CD4-positive, CD25-positive, alpha-beta regulatory T cell (primary cell): ENCODE measurements around the gene LCMT1. TPM values are rescaled to one million over a fixed set of nuclear protein-coding genes. Genes with fewer than 3 reads are reported as not detected.
A peak's percentile ranks its signal among the peaks of the same experiment; 100 is the strongest.
"Not testable (repeated sequence)": the region's sequence is repeated elsewhere in the genome, so short reads cannot be mapped to it uniquely, and the experiment has no call there.

Experiments
- ATAC-seq, 2 donors: fragments of 150-1000 bp; cut with Tn5 transposase; one replicate each; pipeline ENCODE4 v1.10.0; 2021; ENCODE audit warnings: low read depth in 2 of 2, moderate number of reproducible peaks in 2 of 2, moderate library complexity in 1 of 2
- DNase-seq, 3 donors: peaks; one replicate each; pipeline versions ENCODE4 v3.0.0 to v3.0.0-alpha.2; 2012 to 2022; ENCODE audit warnings: mixed read lengths in 1 of 3
- H3K27ac ChIP-seq: one replicate; pipeline ENCODE4 v1.7.0; 2013; ENCODE audit warnings: mild to moderate bottlenecking, low read length; ENCODE audit not compliant: insufficient read depth, poor library complexity, severe bottlenecking
- H3K27me3 ChIP-seq: one replicate; pipeline ENCODE4 v1.7.0; 2013; ENCODE audit warnings: low read length; ENCODE audit not compliant: control insufficient read depth, insufficient read depth
- H3K36me3 ChIP-seq: one replicate; pipeline ENCODE4 v1.7.0; 2013; ENCODE audit warnings: mild to moderate bottlenecking, low read length, moderate library complexity; ENCODE audit not compliant: control insufficient read depth, insufficient read depth
- H3K4me1 ChIP-seq: 2 replicates; pipeline ENCODE4 v1.7.0; 2013; ENCODE audit warnings: mild to moderate bottlenecking, low read length; ENCODE audit not compliant: insufficient read depth, control insufficient read depth, poor library complexity, severe bottlenecking
- H3K4me3 ChIP-seq: one replicate; pipeline ENCODE4 v1.7.0; 2013; ENCODE audit warnings: low read depth, mild to moderate bottlenecking, low read length, moderate library complexity
- H3K9me3 ChIP-seq, 2 experiments: 1 replicate in 1 of 2; 2 replicates in 1 of 2; pipeline ENCODE4 v1.7.0; 2013; ENCODE audit warnings: low read length in 2 of 2, mild to moderate bottlenecking in 1 of 2, moderate library complexity in 1 of 2; ENCODE audit not compliant: control insufficient read depth in 2 of 2
- H3K27ac Mint-ChIP-seq, 3 donors: one replicate each; pipeline ENCODE4 v1.8.0; 2020 to 2022; ENCODE audit warnings: mild to moderate bottlenecking in 3 of 3, mixed read lengths in 3 of 3, moderate library complexity in 2 of 3
- H3K27me3 Mint-ChIP-seq: one replicate; pipeline ENCODE4 v1.8.0; 2022; ENCODE audit warnings: mild to moderate bottlenecking, mixed read lengths
- H3K36me3 Mint-ChIP-seq: one replicate; pipeline ENCODE4 v1.8.0; 2020; ENCODE audit warnings: mixed read lengths
- H3K4me1 Mint-ChIP-seq, 4 donors: one replicate each; pipeline ENCODE4 v1.8.0; 2020 to 2022; ENCODE audit warnings: mixed read lengths in 4 of 4, mild to moderate bottlenecking in 1 of 4
- H3K4me3 Mint-ChIP-seq, 4 donors: one replicate each; pipeline ENCODE4 v1.8.0; 2020 to 2022; ENCODE audit warnings: mild to moderate bottlenecking in 4 of 4, mixed read lengths in 4 of 4, moderate library complexity in 3 of 4
- H3K9me3 Mint-ChIP-seq, 7 donors: one replicate each; pipeline ENCODE4 v1.8.0; 2020 to 2022; ENCODE audit warnings: mixed read lengths in 7 of 7, mild to moderate bottlenecking in 3 of 7, moderate library complexity in 2 of 7
- polyA plus RNA-seq, 4 donors: library from polyadenylated mRNA; unstranded; fragments of 300-500 nt; fragmentation: Illumina TruSeq; gene quantifications; one replicate each; pipeline ENCODE4 v1.2.3, GENCODE V29; 2021
- total RNA-seq: library from RNA; stranded (reverse); gene quantifications from one replicate; pipeline ENCODE4 v1.2.3, GENCODE V29; 2022

The LCMT1 gene
- total and polyA plus RNA-seq, 5 donors from 2014 or later, result 44.0 to 70.3 (median 50.5) TPM

GRCh38 chr16:25181236-25181635 lies 69.7 kb downstream of the LCMT1 start:
- not testable (repeated sequence) for H3K4me1 ChIP-seq, H3K9me3 Mint-ChIP-seq, H3K27me3 ChIP-seq, H3K27ac ChIP-seq, H3K27me3 Mint-ChIP-seq, ATAC-seq, H3K9me3 ChIP-seq
- Mint-ChIP-seq H3K4me1 (peaks cover 0 to 20% (median 6%) of the 10 kb centered on the region in 4 donors), H3K36me3 (peaks cover 21% of the 10 kb centered on the region), H3K4me3 (peak overlapping the region in 3 of 4 donors; percentile 4 to 11 (median 5)), H3K27ac (peak overlapping the region; percentile 32 to 67 (median 51))
- DNase-seq, result peak in 1 of 3 donors; percentile 31
- H3K4me3 ChIP-seq, result peak overlapping the region; percentile 26
- H3K36me3 ChIP-seq, result peaks cover 11% of the 10 kb centered on the region

- no peaks in the 10 kb centered on the region for H3K27me3 ChIP-seq
- DNase-seq (no peak), ATAC-seq (no peak)
- no peak overlapping the region for H3K27ac Mint-ChIP-seq
- H3K36me3 Mint-ChIP-seq, result peaks cover 7% of the 10 kb centered on the region
- H3K27me3 Mint-ChIP-seq, result no peaks in the 10 kb centered on the region
- no peak overlapping the region for H3K27ac ChIP-seq
- no peak overlapping the region for H3K4me3 Mint-ChIP-seq
- no peaks in the 10 kb centered on the region for H3K36me3 ChIP-seq
- no peaks in the 10 kb centered on the region for H3K4me1 ChIP-seq
- no peaks in the 10 kb centered on the region for H3K9me3 Mint-ChIP-seq
- no peaks in the 10 kb centered on the region for H3K9me3 ChIP-seq
- H3K4me1 Mint-ChIP-seq, result peaks cover 0 to 20% (median 6%) of the 10 kb centered on the region in 4 donors
- H3K4me3 ChIP-seq, result no peak overlapping the region
These were observed 73.2 kb downstream of the LCMT1 start for GRCh38 chr16:25184771-25185170.

DNA sequence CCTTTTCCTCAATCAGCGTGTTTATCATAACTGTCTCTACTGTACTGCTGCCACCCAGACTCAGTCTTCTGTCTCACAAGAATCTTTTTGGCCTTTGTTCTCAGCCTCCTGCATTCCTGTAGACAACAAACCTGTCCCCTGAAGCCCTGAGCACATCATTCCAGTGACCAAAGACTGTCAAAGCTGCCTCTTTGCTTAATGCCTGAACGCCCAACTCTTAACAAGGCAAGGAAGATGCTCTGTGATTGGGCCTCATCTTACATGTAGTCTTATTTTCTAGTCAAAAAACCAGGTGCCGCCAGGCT lies 75.9 kb downstream of the LCMT1 start:
- H3K27ac Mint-ChIP-seq, result peak overlapping the region in 1 of 3 donors; percentile 56
- H3K27ac ChIP-seq, result no peak overlapping the region
- H3K27me3 Mint-ChIP-seq, result no peaks in the 10 kb centered on the region
- H3K4me3 Mint-ChIP-seq, result no peak overlapping the region
- no peak for DNase-seq
- peaks cover 0 to 5% (median 0%) of the 10 kb centered on the region in 4 donors for H3K4me1 Mint-ChIP-seq
- no peaks in the 10 kb centered on the region for H3K4me1 ChIP-seq
- H3K9me3 Mint-ChIP-seq, result no peaks in the 10 kb centered on the region
- H3K36me3 Mint-ChIP-seq, result peaks cover 10% of the 10 kb centered on the region
- no peaks in the 10 kb centered on the region for H3K9me3 ChIP-seq
- H3K36me3 ChIP-seq, result no peaks in the 10 kb centered on the region
- no peak for ATAC-seq
- no peak overlapping the region for H3K4me3 ChIP-seq
- H3K27me3 ChIP-seq, result no peaks in the 10 kb centered on the region

- ATAC-seq (no peak), DNase-seq (no peak)
- Histone ChIP-seq H3K27me3 (no peaks in the 10 kb centered on the region), H3K4me1 (no peaks in the 10 kb centered on the region), H3K36me3 (no peaks in the 10 kb centered on the region), H3K9me3 (no peaks in the 10 kb centered on the region), H3K27ac (no peak overlapping the region), H3K4me3 (no peak overlapping the region)
- H3K9me3 Mint-ChIP-seq, result no peaks in the 10 kb centered on the region
- peaks cover 10% of the 10 kb centered on the region for H3K36me3 Mint-ChIP-seq
- no peak overlapping the region for H3K4me3 Mint-ChIP-seq
- no peak overlapping the region for H3K27ac Mint-ChIP-seq
- no peaks in the 10 kb centered on the region for H3K27me3 Mint-ChIP-seq
- H3K4me1 Mint-ChIP-seq, result peaks cover 0 to 3% (median 0%) of the 10 kb centered on the region in 4 donors
These were observed 77.8 kb downstream of the LCMT1 start for GRCh38 chr16:25189305-25189704.

- H3K36me3 Mint-ChIP-seq, result peaks cover 7% of the 10 kb centered on the region
- H3K4me3 Mint-ChIP-seq, result no peak overlapping the region
- Histone ChIP-seq H3K9me3 (no peaks in the 10 kb centered on the region), H3K4me3 (no peak overlapping the region), H3K27ac (no peak overlapping the region), H3K36me3 (no peaks in the 10 kb centered on the region), H3K4me1 (no peaks in the 10 kb centered on the region), H3K27me3 (no peaks in the 10 kb centered on the region)
- H3K9me3 Mint-ChIP-seq, result no peaks in the 10 kb centered on the region
- DNase-seq, result no peak
- no peak for ATAC-seq
- H3K27ac Mint-ChIP-seq, result no peak overlapping the region
- H3K27me3 Mint-ChIP-seq, result no peaks in the 10 kb centered on the region
- peaks cover 0 to 4% (median 0%) of the 10 kb centered on the region in 4 donors for H3K4me1 Mint-ChIP-seq
These were observed 80.6 kb downstream of the LCMT1 start for GRCh38 chr16:25192096-25192495.

DNA sequence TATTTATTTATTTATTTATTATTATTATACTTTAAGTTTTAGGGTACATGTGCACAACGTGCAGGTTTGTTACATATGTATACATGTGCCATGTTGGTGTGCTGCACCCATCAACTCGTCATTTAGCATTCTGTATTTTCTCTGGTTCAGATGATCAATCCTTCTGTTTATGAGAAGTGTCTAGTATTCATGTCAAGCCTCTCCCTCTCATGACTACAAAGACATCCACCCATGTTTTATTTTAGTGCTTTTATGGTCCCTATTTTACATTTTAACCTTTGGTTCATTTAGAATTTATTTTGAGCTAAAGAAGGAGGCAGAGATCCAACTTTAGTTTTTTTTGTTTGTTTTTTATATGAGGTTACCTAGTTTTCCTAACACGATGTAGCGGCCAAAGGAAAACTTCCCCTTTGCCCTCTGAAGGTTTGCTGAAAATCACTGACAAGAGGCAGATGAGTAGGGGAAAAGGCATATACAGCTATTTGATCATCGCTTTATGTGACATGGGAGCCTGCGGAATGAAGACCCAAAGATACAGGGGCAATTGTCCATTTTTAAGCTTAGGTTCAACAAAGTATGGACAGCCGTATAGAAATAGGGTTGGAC lies 82.8 kb downstream of the LCMT1 start:
- no peak overlapping the region for H3K4me3 ChIP-seq
- Mint-ChIP-seq H3K9me3 (no peaks in the 10 kb centered on the region), H3K27me3 (no peaks in the 10 kb centered on the region), H3K4me1 (peaks cover 0 to 4% (median 0%) of the 10 kb centered on the region in 4 donors), H3K4me3 (no peak overlapping the region), H3K36me3 (peaks cover 3% of the 10 kb centered on the region), H3K27ac (no peak overlapping the region)
- no peak overlapping the region for H3K27ac ChIP-seq
- H3K4me1 ChIP-seq, result no peaks in the 10 kb centered on the region
- no peaks in the 10 kb centered on the region for H3K9me3 ChIP-seq
- no peaks in the 10 kb centered on the region for H3K36me3 ChIP-seq
- H3K27me3 ChIP-seq, result no peaks in the 10 kb centered on the region
- ATAC-seq (no peak), DNase-seq (no peak)

DNA sequence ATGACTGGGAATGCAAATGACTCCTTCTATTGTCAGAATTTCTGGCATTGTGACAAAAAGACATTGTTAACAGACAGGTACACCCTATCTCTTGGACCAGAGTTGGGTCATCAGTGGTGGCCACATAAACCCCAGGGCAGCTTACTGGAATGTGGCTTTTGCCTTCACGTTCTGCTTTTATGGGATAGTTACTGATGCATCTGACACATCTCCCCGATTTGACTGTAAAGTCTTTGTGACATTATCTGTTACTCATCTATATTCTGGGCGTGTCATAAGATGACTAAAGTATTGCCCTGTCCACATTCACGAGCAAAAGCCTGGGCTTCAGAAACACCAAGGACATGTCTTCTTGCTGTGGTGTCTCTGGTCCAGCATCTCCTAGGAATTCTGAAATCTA lies 86.5 kb downstream of the LCMT1 start:
- H3K4me3 Mint-ChIP-seq, result no peak overlapping the region
- Histone ChIP-seq H3K36me3 (no peaks in the 10 kb centered on the region), H3K4me3 (no peak overlapping the region), H3K9me3 (no peaks in the 10 kb centered on the region), H3K27me3 (no peaks in the 10 kb centered on the region), H3K4me1 (no peaks in the 10 kb centered on the region), H3K27ac (no peak overlapping the region)
- no peak overlapping the region for H3K27ac Mint-ChIP-seq
- ATAC-seq (no peak), DNase-seq (no peak)
- H3K4me1 Mint-ChIP-seq, result peaks cover 0 to 4% (median 0%) of the 10 kb centered on the region in 4 donors
- no peaks in the 10 kb centered on the region for H3K36me3 Mint-ChIP-seq
- H3K9me3 Mint-ChIP-seq, result no peaks in the 10 kb centered on the region
- no peaks in the 10 kb centered on the region for H3K27me3 Mint-ChIP-seq

GRCh38 chr16:25199457-25199856 lies 87.9 kb downstream of the LCMT1 start:
- Mint-ChIP-seq H3K36me3 (no peaks in the 10 kb centered on the region), H3K27me3 (peaks cover 2% of the 10 kb centered on the region), H3K4me3 (no peak overlapping the region), H3K9me3 (no peaks in the 10 kb centered on the region), H3K27ac (no peak overlapping the region), H3K4me1 (peaks cover 0 to 4% (median 0%) of the 10 kb centered on the region in 4 donors)
- no peaks in the 10 kb centered on the region for H3K4me1 ChIP-seq
- H3K9me3 ChIP-seq, result no peaks in the 10 kb centered on the region
- H3K36me3 ChIP-seq, result no peaks in the 10 kb centered on the region
- ATAC-seq (no peak), DNase-seq (no peak)
- no peak overlapping the region for H3K27ac ChIP-seq
- no peak overlapping the region for H3K4me3 ChIP-seq
- H3K27me3 ChIP-seq, result no peaks in the 10 kb centered on the region
